Liver (tissue), 9 donors: ENCODE data around the gene CD209. TPM values are rescaled to one million over a fixed set of nuclear protein-coding genes. Genes with fewer than 3 reads are reported as not detected.

Source experiments
- DNase-seq: peaks from one replicate; pipeline ENCODE4 v3.0.0-alpha.2; 2017; ENCODE audit warnings: low spot score
- H3K27ac ChIP-seq, 2 donors: one replicate each; pipeline ENCODE4 v1.7.0; 2013; ENCODE audit warnings: inconsistent platforms in 2 of 2, low read length in 2 of 2, control low read depth in 1 of 2, low read depth in 1 of 2, mild to moderate bottlenecking in 1 of 2
- H3K27me3 ChIP-seq, 4 donors: one replicate each; pipeline versions ENCODE4 v1.6.1 to v1.7.0; 2013; ENCODE audit warnings: low read length in 3 of 4, inconsistent platforms in 1 of 4, mild to moderate bottlenecking in 1 of 4, moderate library complexity in 1 of 4; ENCODE audit not compliant: control insufficient read depth in 4 of 4, insufficient read depth in 4 of 4
- H3K36me3 ChIP-seq, 4 donors: one replicate each; pipeline versions ENCODE4 v1.6.1 to v1.7.0; 2013; ENCODE audit warnings: low read length in 3 of 4, mild to moderate bottlenecking in 3 of 4, low read depth in 1 of 4, moderate library complexity in 1 of 4; ENCODE audit not compliant: control insufficient read depth in 4 of 4, insufficient read depth in 3 of 4
- H3K4me1 ChIP-seq, 4 donors: one replicate each; pipeline versions ENCODE4 v1.6.1 to v1.7.0; 2013; ENCODE audit warnings: low read length in 3 of 4, mild to moderate bottlenecking in 3 of 4, moderate library complexity in 1 of 4; ENCODE audit not compliant: control insufficient read depth in 4 of 4, insufficient read depth in 4 of 4
- H3K4me3 ChIP-seq, 3 donors: one replicate each; pipeline versions ENCODE4 v1.6.1 to v1.7.0; 2013; ENCODE audit warnings: low read length in 3 of 3, control low read depth in 1 of 3, low read depth in 1 of 3, mild to moderate bottlenecking in 1 of 3
- H3K9ac ChIP-seq, 2 donors: one replicate each; pipeline ENCODE4 v1.7.0; 2013; ENCODE audit warnings: low read length in 2 of 2, mild to moderate bottlenecking in 2 of 2, moderate library complexity in 2 of 2, control low read depth in 1 of 2, low read depth in 1 of 2
- H3K9me3 ChIP-seq, 4 donors: one replicate each; pipeline versions ENCODE4 v1.6.1 to v1.7.0; 2013; ENCODE audit warnings: low read length in 3 of 4; ENCODE audit not compliant: control insufficient read depth in 4 of 4
- ATF3 ChIP-seq: IDR thresholded peaks from 2 replicates; pipeline ENCODE4 v1.6.1; 2016; ENCODE audit warnings: antibody characterized with exemption
- CTCF ChIP-seq: fragments of 150-350 bp; IDR thresholded peaks from 2 replicates; pipeline ENCODE4 v1.5.1; 2017; ENCODE audit warnings: improper control_type of control experiment, low read depth, low read length; ENCODE audit not compliant: missing input control
- EGR1 ChIP-seq, 2 donors: IDR thresholded peaks; 2 replicates each; pipeline ENCODE4 v1.6.1; 2016 to 2018; ENCODE audit warnings: antibody characterized with exemption in 2 of 2, low read depth in 2 of 2
- FOXA1 ChIP-seq: IDR thresholded peaks from 2 replicates; pipeline ENCODE4 v1.6.1; 2016; ENCODE audit warnings: antibody characterized with exemption
- FOXA2 ChIP-seq: IDR thresholded peaks from 2 replicates; pipeline ENCODE4 v1.6.1; 2016; ENCODE audit warnings: antibody characterized with exemption
- GABPA ChIP-seq, 2 donors: IDR thresholded peaks in 1 of 2; conservative IDR thresholded peaks in 1 of 2; 2 replicates each; pipeline ENCODE4 v1.6.1; 2016; ENCODE audit warnings: antibody characterized with exemption in 2 of 2, mild to moderate bottlenecking in 1 of 2, moderate library complexity in 1 of 2
- HNF4A ChIP-seq, 2 donors: conservative IDR thresholded peaks; 2 replicates each; pipeline ENCODE4 v1.6.1; 2016; ENCODE audit warnings: antibody characterized with exemption in 2 of 2, mild to moderate bottlenecking in 2 of 2
- MAX ChIP-seq: IDR thresholded peaks from 2 replicates; pipeline ENCODE4 v1.6.1; 2016; ENCODE audit warnings: antibody characterized with exemption
- NR2F2 ChIP-seq: IDR thresholded peaks from 2 replicates; pipeline ENCODE4 v1.6.1; 2016; ENCODE audit warnings: antibody characterized with exemption
- RAD21 ChIP-seq, 2 donors: IDR thresholded peaks; 2 replicates each; pipeline ENCODE4 v1.6.1; 2016; ENCODE audit warnings: antibody characterized with exemption in 2 of 2, mild to moderate bottlenecking in 2 of 2
- REST ChIP-seq: IDR thresholded peaks from 2 replicates; pipeline ENCODE4 v1.6.1; 2016; ENCODE audit warnings: antibody characterized with exemption, mild to moderate bottlenecking
- RXRA ChIP-seq, 2 donors: IDR thresholded peaks; 2 replicates each; pipeline ENCODE4 v1.6.1; 2017 to 2018; ENCODE audit warnings: antibody characterized with exemption in 2 of 2, mild to moderate bottlenecking in 1 of 2
- SP1 ChIP-seq: IDR thresholded peaks from 2 replicates; pipeline ENCODE4 v1.6.1; 2018; ENCODE audit warnings: antibody characterized with exemption, mild to moderate bottlenecking
- YY1 ChIP-seq: IDR thresholded peaks from 2 replicates; pipeline ENCODE4 v1.6.1; 2016; ENCODE audit warnings: antibody characterized with exemption, mild to moderate bottlenecking
- ZBTB33 ChIP-seq: IDR thresholded peaks from 2 replicates; pipeline ENCODE4 v1.6.1; 2016; ENCODE audit warnings: antibody characterized with exemption
- WGBS: extraction: QIAGEN DNeasy Blood & Tissue Kit; methylation state at CpG from one replicate; pipeline ENCODE4 v1.1.7; 2013; 5-methylcytosine and 5-hydroxymethylcytosine counted together
- polyA plus RNA-seq, 2 donors: library from polyadenylated mRNA; stranded (reverse) in 1 of 2; unstranded in 1 of 2; fragments of 200-250 nt in 1 of 2; fragments of >200 nt in 1 of 2; fragmentation: Nextera tagmentation in 1 of 2; extraction: Ambion mirVana in 1 of 2; gene quantifications; one replicate each; pipeline versions ENCODE4 v1.2.1 to v1.2.3, GENCODE V29; 2013 to 2015
- total RNA-seq, 2 donors: library from RNA; depleted of rRNA; stranded (reverse); fragments of >200 nt; gene quantifications; one replicate each; pipeline ENCODE4 v1.2.3, GENCODE V29; 2014
- donor health status: healthy.
- donor health status: healthy.
- donor health status: healthy.
- donor health status: healthy.
- donor health status: healthy.

Gene CD209
- total and polyA plus RNA-seq, 4 donors: 0.44 to 3.5 (median 1.8) TPM

GRCh38 chr19:7743425-7743841 is 3.9 kb downstream of the CD209 start:
- H3K4me1 ChIP-seq: no peaks in the 10 kb centered on the region
- H3K36me3 ChIP-seq: no peaks in the 10 kb centered on the region
- DNase-seq: no peak
- no peak overlapping the region for H3K4me3 ChIP-seq
- no peaks in the 10 kb centered on the region for H3K9me3 ChIP-seq
- no peak for TF ChIP-seq FOXA2
- 65% methylated on average over 2 of the region's 2 CpGs for WGBS
- no peak overlapping the region for H3K9ac ChIP-seq
- H3K27ac ChIP-seq: no peak overlapping the region
- no peaks in the 10 kb centered on the region for H3K27me3 ChIP-seq

- Histone ChIP-seq H3K4me1 (no peaks in the 10 kb centered on the region), H3K9me3 (no peaks in the 10 kb centered on the region), H3K27ac (no peak overlapping the region), H3K27me3 (no peaks in the 10 kb centered on the region), H3K9ac (no peak overlapping the region), H3K36me3 (no peaks in the 10 kb centered on the region), H3K4me3 (no peak overlapping the region)
- 78% methylated on average over 11 of the region's 11 CpGs for WGBS
- no peak for DNase-seq
- TF ChIP-seq RXRA (IDR thresholded peaks at IDR 0.05) (no peak), EGR1 (IDR thresholded peaks at IDR 0.05; ENCODE audit: low read depth in 2 of 2) (no peak), SP1 (no peak), RAD21 (IDR thresholded peaks at IDR 0.05) (no peak), FOXA2 (no peak), FOXA1 (no peak), YY1 (no peak), ZBTB33 (no peak), CTCF (no peak), NR2F2 (no peak), GABPA (IDR thresholded peaks at IDR 0.05 in 1 of 2, conservative IDR thresholded peaks at IDR 0.05 in 1 of 2) (no peak), ATF3 (no peak), HNF4A (conservative IDR thresholded peaks at IDR 0.05) (no peak)
These were observed 4.3 kb downstream of the CD209 start for GRCh38 chr19:7742991-7743390.

- H3K36me3 ChIP-seq: no peaks in the 10 kb centered on the region
- H3K4me3 ChIP-seq: no peak overlapping the region
- H3K9me3 ChIP-seq: no peaks in the 10 kb centered on the region
- no peaks in the 10 kb centered on the region for H3K4me1 ChIP-seq
- H3K27me3 ChIP-seq: no peaks in the 10 kb centered on the region
- no peak overlapping the region for H3K27ac ChIP-seq
- no peak for DNase-seq
- WGBS: 80% methylated on average over 2 of the region's 2 CpGs
- H3K9ac ChIP-seq: no peak overlapping the region
- TF ChIP-seq ATF3 (no peak), REST (no peak), MAX (no peak), CTCF (no peak), FOXA1 (no peak), NR2F2 (no peak), RAD21 (IDR thresholded peaks at IDR 0.05) (no peak)
These were observed 4.8 kb downstream of the CD209 start for GRCh38 chr19:7742575-7742974.
